MCF 10A (cell line): ENCODE measurements around the gene HSD17B2. TPM values are rescaled to one million over a fixed set of nuclear protein-coding genes. Genes with fewer than 3 reads are reported as not detected.

Experiments used
- BruUV-seq: library from RNA; stranded (reverse); fragments of 400-500 nt; replicated peaks from 2 replicates; lab custom pipeline; 2021; lab: Mats Ljungman, UMichigan
- CTCF ChIA-PET: fragments of 300-600 bp; sonication (Branson Sonifier 250); formaldehyde crosslinking; extraction: SDS; loops from one replicate; lab custom pipeline; 2021; ENCODE audit warnings: antibody characterized with exemption, inconsistent platforms; lab: Yijun Ruan, JAX
- POLR2A ChIA-PET: fragments of 300-600, 350-650 bp; sonication (Branson Sonifier 250); formaldehyde crosslinking; extraction: SDS; loops from one replicate; lab custom pipeline; 2020; ENCODE audit warnings: antibody characterized with exemption, inconsistent platforms; lab: Yijun Ruan, JAX
- DNase-seq: peaks from one replicate; pipeline ENCODE4 v3.0.0-alpha.2; 2018; ENCODE audit not compliant: unreplicated experiment
- H3K27ac Mint-ChIP-seq: one replicate; pipeline ENCODE4 v1.8.0; 2022; ENCODE audit warnings: mild to moderate bottlenecking, low read depth, mixed read lengths; ENCODE audit not compliant: unreplicated experiment
- H3K27me3 Mint-ChIP-seq: one replicate; pipeline ENCODE4 v1.8.0; 2022; ENCODE audit warnings: mixed read lengths; ENCODE audit not compliant: insufficient read depth, unreplicated experiment
- H3K36me3 Mint-ChIP-seq: one replicate; pipeline ENCODE4 v1.8.0; 2022; ENCODE audit warnings: mild to moderate bottlenecking, moderate library complexity, mixed read lengths; ENCODE audit not compliant: insufficient read depth, unreplicated experiment
- H3K4me1 Mint-ChIP-seq: one replicate; pipeline ENCODE4 v1.8.0; 2022; ENCODE audit warnings: mixed read lengths; ENCODE audit not compliant: insufficient read depth, unreplicated experiment
- H3K4me3 Mint-ChIP-seq: one replicate; pipeline ENCODE4 v1.8.0; 2022; ENCODE audit warnings: mild to moderate bottlenecking, moderate library complexity, mixed read lengths; ENCODE audit not compliant: unreplicated experiment
- H3K9me3 Mint-ChIP-seq: one replicate; pipeline ENCODE4 v1.8.0; 2022; ENCODE audit warnings: mixed read lengths; ENCODE audit not compliant: unreplicated experiment
- intact Hi-C: fragments of 100-400 bp; cut with micrococcal nuclease; formaldehyde crosslinking; loops from 2 replicates; pipeline ENCODE4 v1.14.1; 2022
- total RNA-seq: library from RNA; stranded (reverse); gene quantifications from 2 replicates; pipeline ENCODE4 v1.2.3, GENCODE V29; 2022
- TF ChIP-seq, protein P1 (sequence below): fragments of 200-600 bp; IDR thresholded peaks from one replicate; pipeline ENCODE4 v1.8.0; 2022; ENCODE audit warnings: antibody characterized with exemption, mild to moderate bottlenecking; ENCODE audit not compliant: unreplicated experiment

Gene HSD17B2
- total RNA-seq, 1 experiment from 2014 or later = 0.93 TPM

DNA sequence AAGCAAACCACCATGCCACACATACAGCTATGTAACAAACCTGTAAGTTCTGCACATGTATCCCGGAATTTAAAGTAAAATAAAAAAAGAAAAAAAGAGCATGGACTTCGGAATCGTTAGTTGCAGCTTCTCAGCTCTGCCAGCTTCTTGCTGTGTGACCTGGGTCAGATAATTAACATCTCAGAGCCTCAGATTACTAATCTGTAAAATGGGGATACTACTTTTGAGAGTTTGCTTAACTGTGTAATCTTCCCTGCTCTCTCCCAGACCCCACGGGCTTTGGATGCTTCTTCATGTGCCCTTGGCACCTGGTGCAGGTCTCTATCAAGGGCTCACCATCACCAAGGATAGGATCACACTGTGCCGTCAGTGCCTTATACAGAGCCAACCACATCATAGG lies 16.6 kb downstream of the HSD17B2 start:
- H3K4me1 Mint-ChIP-seq = peaks cover 17% of the 10 kb centered on the region

DNA sequence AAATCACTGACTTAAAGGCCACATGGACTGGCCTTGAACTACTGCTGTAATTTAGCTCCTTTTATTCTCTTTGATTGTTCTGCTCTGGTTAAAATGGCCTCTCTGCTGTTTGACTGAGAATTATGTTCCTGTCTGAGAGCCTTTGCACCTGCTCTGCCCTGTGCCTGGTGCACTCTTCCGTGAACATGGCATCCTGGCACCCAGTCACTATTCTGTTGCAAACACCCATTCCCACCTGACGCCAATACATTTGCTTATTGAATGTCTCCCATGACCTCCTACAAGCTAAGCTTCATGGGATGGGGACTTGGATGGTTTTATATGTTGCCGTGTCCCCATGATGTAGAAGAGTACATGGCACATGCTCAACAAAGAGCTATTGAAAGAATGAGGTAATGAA lies 20.1 kb downstream of the HSD17B2 start:
- DNase-seq = no peak
- no peaks in the 10 kb centered on the region for H3K36me3 Mint-ChIP-seq
- TF ChIP-seq, protein P1, sequence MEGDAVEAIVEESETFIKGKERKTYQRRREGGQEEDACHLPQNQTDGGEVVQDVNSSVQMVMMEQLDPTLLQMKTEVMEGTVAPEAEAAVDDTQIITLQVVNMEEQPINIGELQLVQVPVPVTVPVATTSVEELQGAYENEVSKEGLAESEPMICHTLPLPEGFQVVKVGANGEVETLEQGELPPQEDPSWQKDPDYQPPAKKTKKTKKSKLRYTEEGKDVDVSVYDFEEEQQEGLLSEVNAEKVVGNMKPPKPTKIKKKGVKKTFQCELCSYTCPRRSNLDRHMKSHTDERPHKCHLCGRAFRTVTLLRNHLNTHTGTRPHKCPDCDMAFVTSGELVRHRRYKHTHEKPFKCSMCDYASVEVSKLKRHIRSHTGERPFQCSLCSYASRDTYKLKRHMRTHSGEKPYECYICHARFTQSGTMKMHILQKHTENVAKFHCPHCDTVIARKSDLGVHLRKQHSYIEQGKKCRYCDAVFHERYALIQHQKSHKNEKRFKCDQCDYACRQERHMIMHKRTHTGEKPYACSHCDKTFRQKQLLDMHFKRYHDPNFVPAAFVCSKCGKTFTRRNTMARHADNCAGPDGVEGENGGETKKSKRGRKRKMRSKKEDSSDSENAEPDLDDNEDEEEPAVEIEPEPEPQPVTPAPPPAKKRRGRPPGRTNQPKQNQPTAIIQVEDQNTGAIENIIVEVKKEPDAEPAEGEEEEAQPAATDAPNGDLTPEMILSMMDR = no peak
- no peaks in the 10 kb centered on the region for H3K9me3 Mint-ChIP-seq
- H3K4me3 Mint-ChIP-seq = peak overlapping the region; percentile 39
- H3K27me3 Mint-ChIP-seq = no peaks in the 10 kb centered on the region
- intact Hi-C loops = no loop called here
- ChIA-PET POLR2A (interaction anchor here (2.2 kb wide), 1 partner anchor 115 kb away, joined by 7 read pairs; the partner anchor contains the start of gene MPHOSPH6), CTCF (interaction anchor here (0.9 to 1.2 kb wide), 3 partner anchors 10 to 113 kb away, joined by 3 to 4 read pairs (median 3); no protein-coding TSS in a partner anchor)
- BruUV-seq = no TSS peak
- H3K27ac Mint-ChIP-seq = peak overlapping the region; percentile 89
- H3K4me1 Mint-ChIP-seq = peaks cover 18% of the 10 kb centered on the region

More for the DNA sequence above, 16.6 kb downstream of the HSD17B2 start:
- intact Hi-C loops = no loop called here
- no TSS peak for BruUV-seq
- Mint-ChIP-seq H3K36me3 (no peaks in the 10 kb centered on the region), H3K27me3 (no peaks in the 10 kb centered on the region), H3K9me3 (no peaks in the 10 kb centered on the region), H3K4me3 (no peak overlapping the region), H3K27ac (no peak overlapping the region)
- POLR2A ChIA-PET = interaction anchor here (1.4 kb wide), 1 partner anchor 11 kb away, joined by 3 read pairs; no protein-coding TSS in a partner anchor
- CTCF ChIA-PET = interaction anchor here (0.6 to 0.8 kb wide), 3 partner anchors 11 to 351 kb away, joined by 3 read pairs; no protein-coding TSS in a partner anchor
- no peak for DNase-seq
- TF ChIP-seq, protein P1 = no peak

DNA sequence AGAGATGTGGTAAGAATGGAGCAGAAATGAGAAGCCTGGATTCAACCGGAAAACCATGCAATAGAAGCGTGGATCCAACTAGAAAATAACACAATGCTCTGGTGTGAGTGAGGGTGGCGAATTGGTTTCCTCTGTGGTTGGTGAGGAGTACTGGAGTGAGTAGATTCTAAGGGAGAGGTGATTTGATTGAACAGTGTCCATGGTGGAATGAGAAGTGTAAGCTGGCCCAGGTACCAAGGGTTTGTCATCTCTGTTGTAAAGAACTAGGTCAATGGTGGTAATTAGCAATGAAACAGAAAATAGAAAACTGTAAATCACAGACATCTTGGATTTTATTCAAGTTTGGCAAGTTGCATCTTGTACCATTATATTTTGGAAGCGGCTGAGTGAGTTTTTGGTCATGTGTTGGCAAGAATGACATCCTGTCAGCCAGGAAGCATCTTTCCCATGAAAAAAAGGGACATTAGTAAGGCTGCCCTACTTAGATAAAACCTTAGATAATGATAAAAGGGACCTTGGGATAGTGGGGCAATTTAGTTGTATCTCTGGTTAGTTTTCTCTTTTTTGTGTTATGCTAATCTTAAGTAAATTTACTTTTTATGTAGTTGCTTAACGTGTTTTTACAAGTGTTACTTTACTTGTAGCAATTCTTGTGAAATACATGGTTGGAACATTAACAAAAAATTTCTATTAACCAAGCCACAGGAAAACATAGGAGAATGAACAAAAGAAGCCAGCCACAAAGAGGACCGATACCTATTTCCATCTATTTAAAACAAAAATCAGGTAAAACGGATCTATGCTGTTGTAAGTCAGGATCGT lies 20.9 kb downstream of the HSD17B2 start:
- Mint-ChIP-seq H3K27me3 (no peaks in the 10 kb centered on the region), H3K36me3 (no peaks in the 10 kb centered on the region), H3K9me3 (no peaks in the 10 kb centered on the region), H3K4me1 (peaks cover 18% of the 10 kb centered on the region), H3K4me3 (peak overlapping the region; percentile 39), H3K27ac (peak overlapping the region; percentile 89)
- TF ChIP-seq, protein P1 = no peak
- POLR2A ChIA-PET = interaction anchor here (2.2 kb wide), 1 partner anchor 114 kb away, joined by 7 read pairs; the partner anchor contains the start of gene MPHOSPH6
- intact Hi-C loops = no loop called here
- no TSS peak for BruUV-seq
- DNase-seq = peak; percentile 81
- CTCF ChIA-PET = interaction anchor here (0.6 to 1.2 kb wide), 4 partner anchors 9 to 112 kb away, joined by 3 to 5 read pairs (median 4); no protein-coding TSS in a partner anchor

DNA sequence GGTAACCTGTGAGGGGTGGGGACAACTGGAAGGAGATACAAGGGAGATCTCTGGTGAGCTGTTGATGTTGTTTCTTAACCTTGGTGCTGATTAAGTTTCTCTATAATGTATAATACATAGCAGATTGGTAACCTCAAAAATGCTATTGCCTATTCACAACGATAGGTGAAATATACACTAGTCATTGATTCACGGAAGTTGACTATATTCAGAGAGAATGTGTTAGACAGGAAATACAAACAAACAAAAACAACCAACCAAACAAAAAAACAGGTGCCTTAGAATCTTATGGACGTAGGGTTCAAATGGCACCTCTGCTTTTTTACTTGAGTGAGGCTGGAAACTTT lies 21.5 kb downstream of the HSD17B2 start:
- CTCF ChIA-PET = interaction anchor here (0.6 to 0.8 kb wide), 3 partner anchors 17 to 175 kb away, joined by 3 to 5 read pairs (median 3); no protein-coding TSS in a partner anchor
- Mint-ChIP-seq H3K4me1 (peaks cover 18% of the 10 kb centered on the region), H3K4me3 (peak overlapping the region; percentile 39), H3K9me3 (no peaks in the 10 kb centered on the region), H3K36me3 (no peaks in the 10 kb centered on the region), H3K27ac (peak overlapping the region; percentile 89), H3K27me3 (no peaks in the 10 kb centered on the region)
- TF ChIP-seq, protein P1 = no peak
- DNase-seq = no peak
- intact Hi-C loops = no loop called here
- POLR2A ChIA-PET = interaction anchor here (2.2 kb wide), 1 partner anchor 113 kb away, joined by 7 read pairs; the partner anchor contains the start of gene MPHOSPH6
- BruUV-seq = TSS peak; percentile 83
